ENCODE data around the gene APEH. TPM values are rescaled to one million over a fixed set of nuclear protein-coding genes. Genes with fewer than 3 reads are reported as not detected.

Gene APEH
- total RNA-seq, 4 donors from 2014 or later, result 60.7 to 102 (median 89.4) TPM

- intact Hi-C loops (cut with DNase I), result no loop called here
- no peak for DNase-seq
- H3K27me3 ChIP-seq, result no peaks in the 10 kb centered on the region
- no peaks in the 10 kb centered on the region for H3K9me3 ChIP-seq
- 4 to 13% methylated on average over 5 to 6 of the region's 6 CpGs for WGBS, 2 donors
- H3K27ac ChIP-seq, result peak overlapping the region; percentile 87 to 100 (median 96)
- TF ChIP-seq CTCF (IDR thresholded peaks at IDR 0.05), result no peak
- no peak for TF ChIP-seq POLR2A (IDR thresholded peaks at IDR 0.05)
- peak overlapping the region; percentile 57 to 100 (median 98) for H3K4me3 ChIP-seq
- peaks cover 20 to 61% (median 21%) of the 10 kb centered on the region in 3 donors for H3K4me1 ChIP-seq
- H3K36me3 ChIP-seq, result peaks cover 11 to 72% (median 18%) of the 10 kb centered on the region in 3 donors
Measured at GRCh38 chr3:49724586-49724985, 50.4 kb downstream of the APEH start.

GRCh38 chr3:49725906-49726681, 51.9 kb downstream of the APEH start:
- TF ChIP-seq CTCF (IDR thresholded peaks at IDR 0.05) (no peak), POLR2A (IDR thresholded peaks at IDR 0.05) (no peak)
- 83 to 84% methylated on average over 6 to 8 of the region's 11 CpGs for WGBS, 2 donors
- H3K27ac ChIP-seq, result peak overlapping the region in 1 of 4 donors; percentile 100
- H3K4me3 ChIP-seq, result no peak overlapping the region
- no peaks in the 10 kb centered on the region for H3K9me3 ChIP-seq
- no peaks in the 10 kb centered on the region for H3K27me3 ChIP-seq
- intact Hi-C loops (cut with DNase I), result no loop called here
- peaks cover 18 to 78% (median 19%) of the 10 kb centered on the region in 3 donors for H3K36me3 ChIP-seq
- peaks cover 16 to 46% (median 18%) of the 10 kb centered on the region in 3 donors for H3K4me1 ChIP-seq
- no peak for DNase-seq

DNA sequence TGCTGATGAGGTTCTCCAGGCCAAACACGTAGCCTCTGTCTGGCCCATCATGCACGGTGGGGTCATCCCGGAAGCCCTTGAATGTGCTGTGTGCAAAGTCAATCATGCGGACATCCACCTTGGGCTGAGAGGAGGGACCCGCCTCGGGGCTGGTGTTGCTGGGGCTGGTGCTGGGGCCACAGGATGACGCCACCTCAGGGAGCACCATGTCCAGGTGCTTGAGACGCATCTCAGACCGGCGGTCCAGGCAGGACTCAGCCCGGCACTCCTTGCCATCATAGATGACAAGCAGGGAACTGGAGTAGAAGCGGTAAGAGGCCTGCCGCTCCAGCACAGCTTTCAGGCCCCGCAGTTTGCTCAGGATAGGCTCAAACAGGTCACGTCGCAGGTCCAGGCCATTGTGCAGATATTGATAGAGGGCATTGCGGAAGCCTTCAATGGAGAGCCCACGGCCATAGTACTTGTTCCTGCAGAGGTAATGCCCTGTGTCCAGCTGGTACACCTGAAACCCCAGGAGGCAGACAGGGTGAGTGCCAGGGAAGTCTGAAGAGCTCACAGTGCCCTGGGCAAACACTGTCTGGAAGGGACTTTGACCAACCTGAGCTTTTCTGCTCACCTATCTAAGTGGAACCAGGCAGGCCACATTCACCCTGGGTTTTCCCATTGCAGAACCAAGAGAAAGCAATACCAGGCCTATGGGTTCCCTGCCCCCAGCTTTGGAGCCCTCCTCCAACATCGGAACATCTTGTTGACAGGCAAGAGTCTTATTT, 53.2 kb downstream of the APEH start:
- H3K9me3 ChIP-seq, result no peaks in the 10 kb centered on the region
- intact Hi-C loops (cut with DNase I), result no loop called here
- no peak overlapping the region for H3K27ac ChIP-seq
- DNase-seq, result no peak
- no peak overlapping the region for H3K4me3 ChIP-seq
- 78 to 100% methylated on average over 5 to 7 of the region's 19 CpGs for WGBS, 2 donors
- TF ChIP-seq CTCF (IDR thresholded peaks at IDR 0.05) (no peak), POLR2A (IDR thresholded peaks at IDR 0.05) (no peak)
- peaks cover 14 to 33% (median 15%) of the 10 kb centered on the region in 3 donors for H3K4me1 ChIP-seq
- peaks cover 18 to 78% (median 28%) of the 10 kb centered on the region in 3 donors for H3K36me3 ChIP-seq
- no peaks in the 10 kb centered on the region for H3K27me3 ChIP-seq

- no peaks in the 10 kb centered on the region for H3K9me3 ChIP-seq
- DNase-seq, result no peak
- no peak overlapping the region for H3K27ac ChIP-seq
- WGBS, 2 donors, result 93 to 100% methylated on average over 1 to 15 of the region's 15 CpGs
- H3K4me1 ChIP-seq, result peaks cover 8 to 27% (median 9%) of the 10 kb centered on the region in 3 donors
- intact Hi-C loops (cut with DNase I), result no loop called here
- peaks cover 18 to 80% (median 34%) of the 10 kb centered on the region in 3 donors for H3K36me3 ChIP-seq
- no peak overlapping the region for H3K4me3 ChIP-seq
- no peak for TF ChIP-seq POLR2A (IDR thresholded peaks at IDR 0.05)
- no peaks in the 10 kb centered on the region for H3K27me3 ChIP-seq
Measured at GRCh38 chr3:49727924-49728361, 53.8 kb downstream of the APEH start.

DNA sequence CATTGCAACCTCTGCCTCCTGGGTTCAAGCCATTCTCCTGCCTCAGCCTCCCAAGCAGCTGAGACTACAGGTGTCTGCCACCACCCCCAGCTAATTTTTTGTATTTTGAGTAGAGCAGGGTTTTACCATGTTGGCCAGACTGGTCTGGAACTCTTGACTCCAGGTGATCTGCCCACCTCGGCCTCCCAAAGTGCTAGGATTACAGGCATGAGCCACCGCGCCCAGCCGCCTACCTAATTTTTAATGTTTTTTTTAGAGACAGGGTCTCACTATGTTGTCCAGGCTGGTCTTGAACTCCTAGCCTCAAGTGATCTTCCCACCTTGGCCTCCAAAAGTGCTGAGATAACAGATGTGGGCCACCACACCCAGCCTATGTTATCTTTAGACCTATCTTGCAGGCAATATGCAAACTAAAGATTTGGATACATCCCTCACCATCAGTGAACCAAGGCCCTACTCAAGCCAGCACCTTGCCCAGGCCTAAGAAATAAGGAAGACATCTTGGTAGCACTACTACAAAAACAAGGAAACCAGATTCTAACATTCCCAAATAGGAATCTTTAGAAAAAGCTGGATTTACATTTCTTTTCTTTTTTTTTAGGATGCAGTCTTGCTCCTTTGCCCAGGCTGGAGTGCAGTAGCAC, 55.9 kb downstream of the APEH start:
- H3K36me3 ChIP-seq, result peaks cover 18 to 97% (median 36%) of the 10 kb centered on the region in 3 donors
- intact Hi-C loops (cut with DNase I), result no loop called here
- H3K4me1 ChIP-seq, result peaks cover 0 to 12% (median 0%) of the 10 kb centered on the region in 3 donors
- no peak overlapping the region for H3K4me3 ChIP-seq
- H3K9me3 ChIP-seq, result no peaks in the 10 kb centered on the region
- H3K27me3 ChIP-seq, result no peaks in the 10 kb centered on the region
- 100% methylated on average over 3 to 4 of the region's 4 CpGs for whole genome bisulfite sequencing, 2 donors
- no peak overlapping the region for H3K27ac ChIP-seq
- no peak for DNase-seq
- TF ChIP-seq POLR2A (IDR thresholded peaks at IDR 0.05), result no peak
- no peak for TF ChIP-seq CTCF (IDR thresholded peaks at IDR 0.05)

All from esophagus squamous epithelium (tissue), 5 donors.